Measurements from ENCODE around the gene RNF113B. TPM values are rescaled to one million over a fixed set of nuclear protein-coding genes. Genes with fewer than 3 reads are reported as not detected.

Gene RNF113B
- total and polyA plus RNA-seq, 11 donors, result not detected

GRCh38 chr13:98189841-98190505 lies 12.9 kb upstream of the RNF113B start:
- no peaks in the 10 kb centered on the region for H3K9me3 ChIP-seq
- peak in 3 of 5 donors; percentile 32 to 50 (median 49) for DNase-seq
- peaks cover 0 to 40% (median 23%) of the 10 kb centered on the region in 12 donors for H3K4me1 ChIP-seq
- peak in 3 of 4 donors; percentile 34 to 68 (median 62) for ATAC-seq
- intact Hi-C loops (cut with DNase I), result no loop called here
- no peaks in the 10 kb centered on the region for H3K36me3 ChIP-seq
- 10 to 19% (median 12%) methylated on average over 4 of the region's 4 CpGs for WGBS, 4 donors
- no peaks in the 10 kb centered on the region for H3K27me3 ChIP-seq
- no peak overlapping the region for H3K4me3 ChIP-seq
- H3K27ac ChIP-seq, result no peak overlapping the region
- no peak for TF ChIP-seq POLR2A (IDR thresholded peaks at IDR 0.05)
- TF ChIP-seq CTCF (IDR thresholded peaks at IDR 0.05), result peak in 2 of 12 donors; percentile 6 to 11

DNA sequence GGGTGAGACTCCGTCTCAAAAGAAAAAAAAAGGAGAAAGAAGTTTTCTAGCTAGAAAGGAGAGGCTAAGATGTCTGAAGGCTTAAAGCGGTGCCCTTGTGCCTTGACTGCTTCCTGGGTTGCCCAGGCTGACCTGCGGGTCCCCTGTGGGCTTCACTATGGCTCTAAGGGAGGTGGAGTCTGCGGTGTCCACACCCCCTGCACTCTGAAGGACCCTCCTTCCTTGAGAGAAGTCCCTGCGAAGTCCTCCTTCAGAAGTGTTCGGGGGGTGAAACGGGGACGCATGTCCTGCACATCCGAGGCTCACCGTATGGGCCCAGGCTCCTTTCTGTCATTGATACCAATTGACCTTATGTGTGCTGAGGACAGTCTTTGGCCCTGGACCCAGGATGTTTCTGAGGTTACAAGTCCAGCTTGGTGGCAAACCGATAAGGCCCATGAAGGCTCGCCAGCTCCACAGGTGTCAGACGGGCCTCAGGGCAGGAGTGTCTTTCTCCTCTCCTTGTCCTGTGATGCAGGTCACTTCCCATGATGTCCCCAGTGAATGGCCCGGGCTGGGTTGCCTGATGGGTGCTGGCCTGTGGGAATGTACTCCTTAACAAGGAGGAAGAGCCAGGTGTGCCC lies 11.6 kb upstream of the RNF113B start:
- intact Hi-C loops (cut with DNase I), result no loop called here
- peaks cover 0 to 40% (median 23%) of the 10 kb centered on the region in 12 donors for H3K4me1 ChIP-seq
- peak in 1 of 5 donors; percentile 26 for DNase-seq
- 85 to 93% (median 91%) methylated on average over 14 of the region's 14 CpGs for WGBS, 4 donors
- no peaks in the 10 kb centered on the region for H3K9me3 ChIP-seq
- H3K4me3 ChIP-seq, result no peak overlapping the region
- TF ChIP-seq POLR2A (IDR thresholded peaks at IDR 0.05), result no peak
- no peak for TF ChIP-seq CTCF (IDR thresholded peaks at IDR 0.05)
- H3K27ac ChIP-seq, result peak overlapping the region in 3 of 12 donors; percentile 19 to 57 (median 22)
- no peaks in the 10 kb centered on the region for H3K27me3 ChIP-seq
- H3K36me3 ChIP-seq, result no peaks in the 10 kb centered on the region
- peak in 3 of 4 donors; percentile 14 to 48 (median 17) for ATAC-seq

GRCh38 chr13:98187965-98188261 lies 10.8 kb upstream of the RNF113B start:
- H3K36me3 ChIP-seq, result no peaks in the 10 kb centered on the region
- H3K27me3 ChIP-seq, result no peaks in the 10 kb centered on the region
- H3K9me3 ChIP-seq, result no peaks in the 10 kb centered on the region
- peaks cover 0 to 40% (median 23%) of the 10 kb centered on the region in 12 donors for H3K4me1 ChIP-seq
- 55 to 67% (median 64%) methylated on average over 7 of the region's 7 CpGs for WGBS, 4 donors
- H3K4me3 ChIP-seq, result peak overlapping the region in 2 of 12 donors; percentile 3 to 34
- intact Hi-C loops (cut with DNase I), result no loop called here
- TF ChIP-seq CTCF (IDR thresholded peaks at IDR 0.05) (no peak), POLR2A (IDR thresholded peaks at IDR 0.05) (no peak)
- DNase-seq, result no peak
- peak; percentile 53 to 65 (median 56) for ATAC-seq
- H3K27ac ChIP-seq, result peak overlapping the region in 6 of 12 donors; percentile 19 to 61 (median 34)

DNA sequence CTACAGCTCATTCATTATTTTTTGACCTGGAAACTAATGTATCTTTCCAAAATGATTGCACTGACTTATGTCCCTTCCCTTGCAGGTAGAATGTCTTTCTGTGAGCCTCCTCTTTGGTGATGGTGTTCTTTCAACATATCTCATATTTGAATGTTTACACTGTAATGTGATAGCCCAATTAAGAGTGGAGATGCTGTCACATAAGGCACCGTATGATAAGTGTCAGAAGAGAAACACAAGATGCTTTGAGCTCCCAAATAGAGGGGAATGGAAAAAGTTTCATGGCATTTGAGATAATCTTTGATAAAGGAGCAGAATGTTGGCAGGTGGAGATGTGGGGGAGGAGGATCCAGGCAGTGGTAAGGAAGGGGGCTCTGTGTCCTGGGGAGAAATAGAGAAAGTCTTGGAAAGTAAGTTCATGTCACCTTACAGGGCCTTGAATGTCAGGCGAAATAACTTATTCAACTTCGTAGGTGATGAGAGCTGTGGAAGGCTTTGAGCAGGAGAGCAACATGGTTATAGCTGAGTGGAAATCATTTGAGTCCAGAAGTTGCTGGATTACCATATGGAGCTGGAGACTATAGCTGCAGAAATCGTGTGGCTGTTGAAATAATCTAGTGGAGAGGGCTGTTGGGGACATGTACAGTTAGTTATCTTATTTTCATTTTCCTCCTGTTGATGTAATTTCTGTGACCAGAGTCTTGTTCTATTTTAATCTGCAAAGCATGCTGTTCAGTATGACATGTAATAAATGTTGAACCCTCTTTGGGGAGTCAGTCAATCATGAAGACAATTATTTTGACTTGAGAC lies 10.3 kb upstream of the RNF113B start:
- H3K4me3 ChIP-seq, result peak overlapping the region in 2 of 12 donors; percentile 3 to 34
- peak; percentile 19 to 24 (median 20) for ATAC-seq
- no peaks in the 10 kb centered on the region for H3K9me3 ChIP-seq
- no peaks in the 10 kb centered on the region for H3K27me3 ChIP-seq
- TF ChIP-seq POLR2A (IDR thresholded peaks at IDR 0.05), result no peak
- TF ChIP-seq CTCF (IDR thresholded peaks at IDR 0.05), result no peak
- H3K27ac ChIP-seq, result peak overlapping the region in 7 of 12 donors; percentile 9 to 61 (median 23)
- 35 to 46% (median 43%) methylated on average over 4 of the region's 4 CpGs for WGBS, 4 donors
- no peaks in the 10 kb centered on the region for H3K36me3 ChIP-seq
- DNase-seq, result no peak
- H3K4me1 ChIP-seq, result peaks cover 0 to 45% (median 23%) of the 10 kb centered on the region in 12 donors
- intact Hi-C loops (cut with DNase I), result no loop called here
